IMR-90 (cell line): Measurements from ENCODE around the gene PEX5L. TPM values are rescaled to one million over a fixed set of nuclear protein-coding genes. Genes with fewer than 3 reads are reported as not detected.

Source experiments
- ATAC-seq: fragments of 200-7000 bp; cut with Tn5 transposase; 2 replicates; pipeline ENCODE4 v1.9.1; 2020; ENCODE audit warnings: low read depth, mild to moderate bottlenecking, moderate library complexity
- BruUV-seq: library from RNA; stranded (reverse); fragments of 400-500 nt; replicated peaks from 2 replicates; lab custom pipeline; 2021; lab: Mats Ljungman, UMichigan
- CTCF ChIA-PET: fragments of 300-600 bp; formaldehyde crosslinking; extraction: SDS; loops from one replicate; lab custom pipeline; 2021; ENCODE audit warnings: antibody characterized with exemption; lab: Yijun Ruan, JAX
- POLR2A ChIA-PET: fragments of 300-600 bp; sonication (Branson Sonifier 250); formaldehyde crosslinking; loops from one replicate; lab custom pipeline; 2022; ENCODE audit warnings: antibody characterized with exemption; ENCODE audit not compliant: unreplicated experiment; lab: Charles Lee
- DNase-seq: peaks from one replicate; pipeline ENCODE4 v3.0.0; 2013
- H2AFZ ChIP-seq: replicated peaks from 2 replicates; pipeline ENCODE3; 2013; ENCODE audit warnings: low read length, mild to moderate bottlenecking; ENCODE audit not compliant: poor library complexity
- H2AK5ac ChIP-seq: 2 replicates; pipeline ENCODE4 v1.6.1; 2013; ENCODE audit warnings: low read depth, low read length, inconsistent platforms
- H2AK9ac ChIP-seq: replicated peaks from 2 replicates; pipeline ENCODE3; 2013; ENCODE audit warnings: mild to moderate bottlenecking, low read depth, low read length, moderate library complexity; ENCODE audit not compliant: poor library complexity
- H2BK120ac ChIP-seq: 2 replicates; pipeline ENCODE4 v1.6.1; 2013; ENCODE audit warnings: low read depth, low read length, inconsistent platforms
- H2BK15ac ChIP-seq: 3 replicates; pipeline ENCODE4 v1.6.1; 2013; ENCODE audit warnings: low read depth, low read length, inconsistent platforms
- H2BK20ac ChIP-seq: 2 replicates; pipeline ENCODE4 v1.6.1; 2013; ENCODE audit warnings: low read depth, mild to moderate bottlenecking, inconsistent platforms, low read length, moderate library complexity
- H2BK5ac ChIP-seq: 2 replicates; pipeline ENCODE4 v1.6.1; 2013; ENCODE audit warnings: mild to moderate bottlenecking, low read depth, low read length, inconsistent platforms; ENCODE audit not compliant: poor library complexity, severe bottlenecking
- H3K14ac ChIP-seq: replicated peaks from 2 replicates; pipeline ENCODE4 v1.6.1; 2013; ENCODE audit warnings: low read depth, low read length, inconsistent platforms
- H3K18ac ChIP-seq: 2 replicates; pipeline ENCODE4 v1.6.1; 2013; ENCODE audit warnings: low read depth, low read length, control low read depth
- H3K23ac ChIP-seq: 2 replicates; pipeline ENCODE4 v1.6.1; 2013; ENCODE audit warnings: low read depth, low read length, inconsistent platforms
- H3K27ac ChIP-seq: 2 replicates; pipeline ENCODE4 v1.5.1; 2013; ENCODE audit warnings: mild to moderate bottlenecking, control low read depth, low read length; ENCODE audit not compliant: insufficient read depth
- H3K27me3 ChIP-seq: 2 replicates; pipeline ENCODE4 v1.6.1; 2013; ENCODE audit warnings: low read length; ENCODE audit not compliant: control insufficient read depth, insufficient read depth
- H3K36me3 ChIP-seq: 2 replicates; pipeline ENCODE4 v1.6.1; 2013; ENCODE audit warnings: low read length, mixed read lengths; ENCODE audit not compliant: control insufficient read depth, insufficient read depth
- H3K4ac ChIP-seq: 2 replicates; pipeline ENCODE4 v1.6.1; 2013; ENCODE audit warnings: low read depth, low read length, inconsistent platforms
- H3K4me1 ChIP-seq: 2 replicates; pipeline ENCODE4 v1.6.1; 2013; ENCODE audit warnings: low read length, mixed read lengths; ENCODE audit not compliant: control insufficient read depth, insufficient read depth
- H3K4me2 ChIP-seq: 2 replicates; pipeline ENCODE4 v1.6.1; 2013; ENCODE audit warnings: low read depth, mild to moderate bottlenecking, control low read depth, low read length, moderate library complexity
- H3K4me3 ChIP-seq: 2 replicates; pipeline ENCODE4 v1.5.1; 2013; ENCODE audit warnings: low read depth, mild to moderate bottlenecking, control low read depth, low read length, moderate library complexity; ENCODE audit not compliant: insufficient read depth
- H3K56ac ChIP-seq: 2 replicates; pipeline ENCODE4 v1.6.1; 2013; ENCODE audit warnings: low read length, inconsistent platforms; ENCODE audit not compliant: insufficient read depth; ENCODE audit errors: extremely low read depth
- H3K79me1 ChIP-seq, 2 experiments: 2 replicates each; pipeline ENCODE4 v1.6.1; 2013; ENCODE audit warnings: low read length in 2 of 2, inconsistent platforms in 1 of 2, low read depth in 1 of 2
- H3K9ac ChIP-seq: 2 replicates; pipeline ENCODE4 v1.6.1; 2013; ENCODE audit warnings: low read depth, low read length, control low read depth
- H3K9me1 ChIP-seq: 2 replicates; pipeline ENCODE4 v1.6.1; 2013; ENCODE audit warnings: low read length, inconsistent platforms; ENCODE audit not compliant: insufficient read depth
- H3K9me3 ChIP-seq: 2 replicates; pipeline ENCODE4 v1.6.1; 2013; ENCODE audit warnings: low read length; ENCODE audit not compliant: control insufficient read depth, insufficient read depth
- H4K20me1 ChIP-seq: 2 replicates; pipeline ENCODE4 v1.6.1; 2013; ENCODE audit warnings: low read length, inconsistent platforms; ENCODE audit not compliant: insufficient read depth
- H4K5ac ChIP-seq: 2 replicates; pipeline ENCODE4 v1.6.1; 2013; ENCODE audit warnings: mild to moderate bottlenecking, low read depth, low read length, control low read depth
- H4K8ac ChIP-seq, 2 experiments: 2 replicates each; pipeline ENCODE4 v1.6.1; 2013; ENCODE audit warnings: low read depth in 2 of 2, low read length in 2 of 2, control low read depth in 1 of 2, inconsistent platforms in 1 of 2
- H4K91ac ChIP-seq: 2 replicates; pipeline ENCODE4 v1.6.1; 2013; ENCODE audit warnings: low read depth, low read length, inconsistent platforms; ENCODE audit not compliant: insufficient read depth
- BHLHE40 ChIP-seq: fragments of 150-350 bp; IDR thresholded peaks from 2 replicates; pipeline ENCODE4 v1.6.1; 2016; ENCODE audit warnings: mild to moderate bottlenecking, low read depth, low read length
- CEBPB ChIP-seq: IDR thresholded peaks from 2 replicates; pipeline ENCODE4 v1.6.1; 2012; ENCODE audit warnings: low read depth, low read length, improper control_type of control experiment
- CHD1 ChIP-seq: IDR thresholded peaks from 2 replicates; pipeline ENCODE4 v1.6.1; 2012; ENCODE audit warnings: low read depth, low read length, improper control_type of control experiment
- CTCF ChIP-seq: conservative IDR thresholded peaks from 2 replicates; pipeline ENCODE4 v1.5.1; 2012; ENCODE audit warnings: mild to moderate bottlenecking, low read depth, low read length, improper control_type of control experiment
- ELK1 ChIP-seq: fragments of 150-350 bp; IDR thresholded peaks from 2 replicates; pipeline ENCODE4 v1.6.1; 2016; ENCODE audit warnings: low read depth, mild to moderate bottlenecking, low read length, moderate library complexity, borderline replicate concordance
- FOS ChIP-seq: fragments of 150-350 bp; IDR thresholded peaks from 2 replicates; pipeline ENCODE4 v1.6.1; 2016; ENCODE audit warnings: low read depth, low read length
- MAFK ChIP-seq: IDR thresholded peaks from 2 replicates; pipeline ENCODE4 v1.6.1; 2012; ENCODE audit warnings: low read depth, low read length, improper control_type of control experiment
- MAZ ChIP-seq: IDR thresholded peaks from 2 replicates; pipeline ENCODE4 v1.6.1; 2012; ENCODE audit warnings: low read depth, mild to moderate bottlenecking, low read length, improper control_type of control experiment, moderate library complexity, borderline replicate concordance
- MXI1 ChIP-seq: IDR thresholded peaks from 2 replicates; pipeline ENCODE4 v1.6.1; 2012; ENCODE audit warnings: low read depth, mild to moderate bottlenecking, low read length, moderate library complexity, borderline replicate concordance
- NFE2L2 ChIP-seq: fragments of 150-350 bp; IDR thresholded peaks from 2 replicates; pipeline ENCODE4 v1.6.1; 2016; ENCODE audit warnings: low read depth, mild to moderate bottlenecking, low read length
- POLR2A ChIP-seq: IDR thresholded peaks from 2 replicates; pipeline ENCODE4 v1.6.1; 2012; ENCODE audit warnings: mild to moderate bottlenecking, low read depth, low read length
- RAD21 ChIP-seq: IDR thresholded peaks from 2 replicates; pipeline ENCODE4 v1.6.1; 2012; ENCODE audit warnings: low read length, improper control_type of control experiment
- RCOR1 ChIP-seq: IDR thresholded peaks from 2 replicates; pipeline ENCODE4 v1.6.1; 2012; ENCODE audit warnings: mild to moderate bottlenecking, low read length, improper control_type of control experiment; ENCODE audit not compliant: insufficient replicate concordance
- RFX5 ChIP-seq: IDR thresholded peaks from 2 replicates; pipeline ENCODE4 v1.8.0; 2012; ENCODE audit warnings: low read depth, mild to moderate bottlenecking, low read length, moderate library complexity
- SMC3 ChIP-seq: fragments of 150-350 bp; IDR thresholded peaks from 2 replicates; pipeline ENCODE4 v1.6.1; 2016; ENCODE audit warnings: low read depth, mild to moderate bottlenecking, antibody characterized with exemption, low read length, moderate library complexity
- USF2 ChIP-seq: fragments of 150-350 bp; IDR thresholded peaks from 2 replicates; pipeline ENCODE4 v1.6.1; 2017; ENCODE audit warnings: mild to moderate bottlenecking, antibody characterized with exemption, low read length, low read depth
- WGBS, 2 experiments: methylation state at CpG; one replicate each; pipeline versions ENCODE4 v1.1.5 to v1.1.7; 2013; ENCODE audit warnings: missing lambda C conversion rate in 2 of 2; ENCODE audit not compliant: insufficient read length in 1 of 2; ENCODE audit errors: extremely low coverage in 2 of 2; 5-methylcytosine and 5-hydroxymethylcytosine counted together
- dilution Hi-C: fragments of 300-500 bp; cut with HindIII; formaldehyde crosslinking; loops from one replicate; pipeline ENCODE4 v1.14.3; 2018; ENCODE audit warnings: low sequenced_read_pairs; ENCODE audit not compliant: unreplicated experiment
- in situ Hi-C: fragments of 300-500 bp; cut with MboI; formaldehyde crosslinking; loops from 3 replicates; pipeline ENCODE4 v1.14.3; 2019; ENCODE audit warnings: low sequenced_read_pairs, inconsistent platforms, mixed read lengths
- intact Hi-C: fragments of 100-400 bp; cut with micrococcal nuclease; formaldehyde crosslinking; loops from 2 replicates; pipeline ENCODE4 v1.10.0; 2022
- polyA plus RNA-seq, 3 experiments: library from polyadenylated mRNA; depleted of rRNA; stranded (reverse); fragments of >200 nt; gene quantifications; 2 replicates each; pipeline ENCODE4 v1.2.3, GENCODE V29; 2012; ENCODE audit warnings: low replicate concordance in 1 of 3
- total RNA-seq: library from RNA; depleted of rRNA; stranded (reverse); fragments of >200 nt; gene quantifications from 2 replicates; pipeline ENCODE4 v1.2.3, GENCODE V29; 2012

PEX5L gene
- total and polyA plus RNA-seq, 2 of the 4 experiments (the other 2 are of a cell fraction) = not detected

- Histone ChIP-seq H4K20me1 (no peaks in the 10 kb centered on the region), H3K9me3 (no peaks in the 10 kb centered on the region), H3K27me3 (no peaks in the 10 kb centered on the region), H3K56ac (no peak overlapping the region), H3K23ac (no peak overlapping the region), H2AK5ac (no peak overlapping the region), H3K9me1 (no peaks in the 10 kb centered on the region), H3K4me3 (no peak overlapping the region), H2AK9ac (no peak overlapping the region), H4K91ac (no peak overlapping the region), H2BK5ac (no peak overlapping the region), H2AFZ (no peak overlapping the region), H3K4ac (no peak overlapping the region), H3K4me2 (no peak overlapping the region), H2BK120ac (no peak overlapping the region), H4K5ac (no peak overlapping the region), H3K36me3 (no peaks in the 10 kb centered on the region), H3K18ac (no peak overlapping the region), H3K79me1 (no peaks in the 10 kb centered on the region), H3K9ac (no peak overlapping the region), H2BK20ac (no peak overlapping the region), H3K14ac (no peak overlapping the region), H3K4me1 (no peaks in the 10 kb centered on the region), H4K8ac (no peak overlapping the region), H2BK15ac (no peak overlapping the region), H3K27ac (no peak overlapping the region)
- in situ Hi-C loops = no loop called here
- BruUV-seq = no TSS peak
- ChIA-PET CTCF (interaction anchor here (1.0 kb wide), 1 partner anchor 9 kb away, joined by 3 read pairs; no protein-coding TSS in a partner anchor), POLR2A (no interaction called here)
- TF ChIP-seq MXI1 (no peak), CHD1 (no peak), RAD21 (no peak), ELK1 (no peak), RCOR1 (no peak), USF2 (no peak), BHLHE40 (no peak), CEBPB (no peak), FOS (no peak), RFX5 (no peak), POLR2A (no peak), CTCF (no peak), MAZ (no peak), SMC3 (no peak), NFE2L2 (no peak), MAFK (no peak)
- intact Hi-C loops = no loop called here
- dilution Hi-C loops = no loop called here
- DNase-seq (no peak), ATAC-seq (no peak)
- no CpG with 5 or more reads among the region's 4 CpGs for WGBS, 2 experiments
Observed at GRCh38 chr3:179897231-179897630, 139.5 kb downstream of the PEX5L start.
